ENCODE measurements around the gene AP2A1.

- TF ChIP-seq REST (IDR thresholded peaks at IDR 0.05) (no peak), SP1 (IDR thresholded peaks at IDR 0.05) (no peak), CTCF (IDR thresholded peaks at IDR 0.05; ENCODE audit: low read depth, low read length, missing input control) (no peak), TAF1 (conservative IDR thresholded peaks at IDR 0.05) (no peak), FOXA1 (IDR thresholded peaks at IDR 0.05) (no peak), JUND (IDR thresholded peaks at IDR 0.05) (no peak), MAX (IDR thresholded peaks at IDR 0.05) (no peak), ZBTB33 (IDR thresholded peaks at IDR 0.05) (no peak), RAD21 (IDR thresholded peaks at IDR 0.05) (no peak), YY1 (IDR thresholded peaks at IDR 0.05) (no peak), EGR1 (IDR thresholded peaks at IDR 0.05; ENCODE audit: low read depth in 2 of 2) (no peak)
Measured at GRCh38 chr19:49755956-49756355, 10.8 kb upstream of the AP2A1 start.

Data from liver (tissue), 3 donors.